ENCODE results near the gene TGFA. TPM values are rescaled to one million over a fixed set of nuclear protein-coding genes. Genes with fewer than 3 reads are reported as not detected.

TGFA gene
- total RNA-seq, 1 experiment from 2014 or later: 50.1 TPM

- TF ChIP-seq REST (IDR thresholded peaks at IDR 0.05; ENCODE audit: low read depth) (no peak), SP1 (IDR thresholded peaks at IDR 0.05; ENCODE audit: low read depth) (no peak), YY1 (IDR thresholded peaks at IDR 0.05; ENCODE audit: extremely low read depth, insufficient replicate concordance, low read depth, low read length) (no peak), MAX (IDR thresholded peaks at IDR 0.05) (no peak), SIN3A (IDR thresholded peaks at IDR 0.05; ENCODE audit: low read depth) (no peak), CEBPB (IDR thresholded peaks at IDR 0.05; ENCODE audit: low read depth) (no peak), EGR1 (IDR thresholded peaks at IDR 0.05; ENCODE audit: low read depth) (no peak)
Measured at GRCh38 chr2:70534183-70534836, 19.3 kb downstream of the TGFA start (continued).

- Histone ChIP-seq H3K27me3 (ENCODE audit: insufficient read depth, low read length) (no peaks in the 10 kb centered on the region), H3K4me3 (replicated peaks in 1 of 2; ENCODE audit: low read depth in 1 of 2, low read length in 2 of 2) (no peak overlapping the region), H4K20me1 (ENCODE audit: insufficient read depth) (no peaks in the 10 kb centered on the region), H3K36me3 (ENCODE audit: control insufficient read depth in 1 of 2, insufficient read depth in 2 of 2, low read length in 2 of 2) (no peaks in the 10 kb centered on the region), H3K9ac (ENCODE audit: low read length) (no peak overlapping the region), H3K9me2 (ENCODE audit: insufficient read depth) (no peaks in the 10 kb centered on the region), H3K4me2 (ENCODE audit: low read length) (peak overlapping the region; percentile 0; the same call in 1 of the 2 replicates), H2AFZ (ENCODE audit: low read depth, low read length, poor library complexity, severe bottlenecking) (no peak overlapping the region), H3K79me2 (ENCODE audit: insufficient read depth, low read length) (peaks cover 92% of the 10 kb centered on the region), H3K9me3 (ENCODE audit: control insufficient read depth in 1 of 2, insufficient read depth in 1 of 2, low read depth in 1 of 2, low read length in 2 of 2) (peaks cover 0 to 6% of the 10 kb centered on the region in 2 experiments; a peak in 1 of 4 replicates), H3K27ac (ENCODE audit: low read depth, low read length) (no peak overlapping the region), H3K4me1 (ENCODE audit: control insufficient read depth in 1 of 2, insufficient read depth in 2 of 2, low read length in 2 of 2) (peaks cover 2 to 61% of the 10 kb centered on the region in 2 experiments; a peak in 3 of 4 replicates)
- ATAC-seq (no peak), DNase-seq (ENCODE audit: low read depth, low spot score) (no peak)
- intact Hi-C loops (cut with micrococcal nuclease): no loop called here
- CTCF ChIA-PET: no interaction called here
- RAD21 ChIA-PET (ENCODE audit: low non-redundant PET in 1 of 2, low total read pairs in 2 of 2, uncharacterized antibody in 2 of 2, unreplicated experiment in 2 of 2): no interaction called here
- no peak for TF ChIP-seq ZNF274 (IDR thresholded peaks at IDR 0.05; ENCODE audit: low read depth, low read length)
- no peak for TF ChIP-seq ELF1 (IDR thresholded peaks at IDR 0.05; ENCODE audit: borderline replicate concordance, low read depth)
- TF ChIP-seq FOSL1 (IDR thresholded peaks at IDR 0.05; ENCODE audit: low read depth): no peak
- TF ChIP-seq YY1 (IDR thresholded peaks at IDR 0.05; ENCODE audit: extremely low read depth, insufficient replicate concordance, low read depth, low read length): no peak
- TF ChIP-seq EGR1 (IDR thresholded peaks at IDR 0.05; ENCODE audit: low read depth): no peak
- no peak for TF ChIP-seq CEBPB (IDR thresholded peaks at IDR 0.05; ENCODE audit: low read depth)
- no peak for TF ChIP-seq POLR2AphosphoS5 (IDR thresholded peaks at IDR 0.05; ENCODE audit: low read depth, low read length)
- BruUV-seq (replicated peaks): no TSS peak
- POLR2A ChIA-PET: no interaction called here
Measured at GRCh38 chr2:70532244-70532935, 21.2 kb downstream of the TGFA start.

Measured in HCT116 (cell line).